Liver (tissue), 9 donors: Measurements from ENCODE around the gene POU2F2. TPM values are rescaled to one million over a fixed set of nuclear protein-coding genes. Genes with fewer than 3 reads are reported as not detected.

ENCODE experiments used
- DNase-seq: peaks from one replicate; pipeline ENCODE4 v3.0.0-alpha.2; 2017; ENCODE audit warnings: low spot score
- H3K27ac ChIP-seq, 2 donors: one replicate each; pipeline ENCODE4 v1.7.0; 2013; ENCODE audit warnings: inconsistent platforms in 2 of 2, low read length in 2 of 2, control low read depth in 1 of 2, low read depth in 1 of 2, mild to moderate bottlenecking in 1 of 2
- H3K27me3 ChIP-seq, 4 donors: one replicate each; pipeline versions ENCODE4 v1.6.1 to v1.7.0; 2013; ENCODE audit warnings: low read length in 3 of 4, inconsistent platforms in 1 of 4, mild to moderate bottlenecking in 1 of 4, moderate library complexity in 1 of 4; ENCODE audit not compliant: control insufficient read depth in 4 of 4, insufficient read depth in 4 of 4
- H3K36me3 ChIP-seq, 4 donors: one replicate each; pipeline versions ENCODE4 v1.6.1 to v1.7.0; 2013; ENCODE audit warnings: low read length in 3 of 4, mild to moderate bottlenecking in 3 of 4, low read depth in 1 of 4, moderate library complexity in 1 of 4; ENCODE audit not compliant: control insufficient read depth in 4 of 4, insufficient read depth in 3 of 4
- H3K4me1 ChIP-seq, 4 donors: one replicate each; pipeline versions ENCODE4 v1.6.1 to v1.7.0; 2013; ENCODE audit warnings: low read length in 3 of 4, mild to moderate bottlenecking in 3 of 4, moderate library complexity in 1 of 4; ENCODE audit not compliant: control insufficient read depth in 4 of 4, insufficient read depth in 4 of 4
- H3K4me3 ChIP-seq, 3 donors: one replicate each; pipeline versions ENCODE4 v1.6.1 to v1.7.0; 2013; ENCODE audit warnings: low read length in 3 of 3, control low read depth in 1 of 3, low read depth in 1 of 3, mild to moderate bottlenecking in 1 of 3
- H3K9ac ChIP-seq, 2 donors: one replicate each; pipeline ENCODE4 v1.7.0; 2013; ENCODE audit warnings: low read length in 2 of 2, mild to moderate bottlenecking in 2 of 2, moderate library complexity in 2 of 2, control low read depth in 1 of 2, low read depth in 1 of 2
- H3K9me3 ChIP-seq, 4 donors: one replicate each; pipeline versions ENCODE4 v1.6.1 to v1.7.0; 2013; ENCODE audit warnings: low read length in 3 of 4; ENCODE audit not compliant: control insufficient read depth in 4 of 4
- EGR1 ChIP-seq, 2 donors: IDR thresholded peaks; 2 replicates each; pipeline ENCODE4 v1.6.1; 2016 to 2018; ENCODE audit warnings: antibody characterized with exemption in 2 of 2, low read depth in 2 of 2
- GABPA ChIP-seq, 2 donors: IDR thresholded peaks in 1 of 2; conservative IDR thresholded peaks in 1 of 2; 2 replicates each; pipeline ENCODE4 v1.6.1; 2016; ENCODE audit warnings: antibody characterized with exemption in 2 of 2, mild to moderate bottlenecking in 1 of 2, moderate library complexity in 1 of 2
- HNF4A ChIP-seq, 2 donors: conservative IDR thresholded peaks; 2 replicates each; pipeline ENCODE4 v1.6.1; 2016; ENCODE audit warnings: antibody characterized with exemption in 2 of 2, mild to moderate bottlenecking in 2 of 2
- HNF4G ChIP-seq: IDR thresholded peaks from 2 replicates; pipeline ENCODE4 v1.6.1; 2016; ENCODE audit warnings: antibody characterized with exemption
- JUND ChIP-seq, 2 donors: IDR thresholded peaks; 2 replicates each; pipeline ENCODE4 v1.6.1; 2016; ENCODE audit warnings: antibody characterized with exemption in 2 of 2
- NR2F2 ChIP-seq: IDR thresholded peaks from 2 replicates; pipeline ENCODE4 v1.6.1; 2016; ENCODE audit warnings: antibody characterized with exemption
- RAD21 ChIP-seq, 2 donors: IDR thresholded peaks; 2 replicates each; pipeline ENCODE4 v1.6.1; 2016; ENCODE audit warnings: antibody characterized with exemption in 2 of 2, mild to moderate bottlenecking in 2 of 2
- RXRA ChIP-seq, 2 donors: IDR thresholded peaks; 2 replicates each; pipeline ENCODE4 v1.6.1; 2017 to 2018; ENCODE audit warnings: antibody characterized with exemption in 2 of 2, mild to moderate bottlenecking in 1 of 2
- YY1 ChIP-seq: IDR thresholded peaks from 2 replicates; pipeline ENCODE4 v1.6.1; 2016; ENCODE audit warnings: antibody characterized with exemption, mild to moderate bottlenecking
- WGBS: extraction: QIAGEN DNeasy Blood & Tissue Kit; methylation state at CpG from one replicate; pipeline ENCODE4 v1.1.7; 2013; 5-methylcytosine and 5-hydroxymethylcytosine counted together
- polyA plus RNA-seq, 2 donors: library from polyadenylated mRNA; stranded (reverse) in 1 of 2; unstranded in 1 of 2; fragments of 200-250 nt in 1 of 2; fragments of >200 nt in 1 of 2; fragmentation: Nextera tagmentation in 1 of 2; extraction: Ambion mirVana in 1 of 2; gene quantifications; one replicate each; pipeline versions ENCODE4 v1.2.1 to v1.2.3, GENCODE V29; 2013 to 2015
- total RNA-seq, 2 donors: library from RNA; depleted of rRNA; stranded (reverse); fragments of >200 nt; gene quantifications; one replicate each; pipeline ENCODE4 v1.2.3, GENCODE V29; 2014
- TF ChIP-seq, protein P1 (sequence below): IDR thresholded peaks from 2 replicates; pipeline ENCODE4 v1.6.1; 2016; ENCODE audit warnings: antibody characterized with exemption
- TF ChIP-seq, protein P2 (sequence below): fragments of 150-350 bp; IDR thresholded peaks from 2 replicates; pipeline ENCODE4 v1.5.1; 2017; ENCODE audit warnings: improper control_type of control experiment, low read depth, low read length; ENCODE audit not compliant: missing input control
- TF ChIP-seq, protein P3 (sequence below): IDR thresholded peaks from 2 replicates; pipeline ENCODE4 v1.6.1; 2016; ENCODE audit warnings: antibody characterized with exemption
- donor health status: healthy.
- donor health status: healthy.
- donor health status: healthy.
- donor health status: healthy.
- donor health status: healthy.

POU2F2 gene
- total and polyA plus RNA-seq, 4 donors = 0.75 to 1.2 (median 0.97) TPM

DNA sequence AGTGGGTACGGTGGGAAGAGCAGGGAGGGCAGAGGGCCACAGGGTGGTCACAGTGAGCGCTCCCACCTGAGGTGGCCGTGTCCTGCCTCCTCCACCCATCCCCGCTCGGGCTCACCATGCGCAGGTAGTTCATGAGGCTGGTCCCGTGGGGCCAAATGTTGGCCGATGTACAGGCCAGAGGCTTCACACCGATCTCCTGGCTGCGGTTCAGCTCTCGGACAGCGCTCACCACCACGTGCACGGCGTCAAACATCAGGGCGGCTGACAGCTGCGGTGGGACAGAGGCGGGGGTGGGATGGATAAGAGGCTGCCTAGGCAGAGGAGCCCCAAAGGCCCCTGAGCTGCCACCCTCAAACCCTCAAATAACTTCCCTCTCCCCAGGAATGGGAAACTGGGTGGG lies 78.0 kb downstream of the POU2F2 start (continued):
- TF ChIP-seq, protein P1, sequence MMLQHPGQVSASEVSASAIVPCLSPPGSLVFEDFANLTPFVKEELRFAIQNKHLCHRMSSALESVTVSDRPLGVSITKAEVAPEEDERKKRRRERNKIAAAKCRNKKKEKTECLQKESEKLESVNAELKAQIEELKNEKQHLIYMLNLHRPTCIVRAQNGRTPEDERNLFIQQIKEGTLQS = no peak
- TF ChIP-seq GABPA (IDR thresholded peaks at IDR 0.05 in 1 of 2, conservative IDR thresholded peaks at IDR 0.05 in 1 of 2) = no peak

DNA sequence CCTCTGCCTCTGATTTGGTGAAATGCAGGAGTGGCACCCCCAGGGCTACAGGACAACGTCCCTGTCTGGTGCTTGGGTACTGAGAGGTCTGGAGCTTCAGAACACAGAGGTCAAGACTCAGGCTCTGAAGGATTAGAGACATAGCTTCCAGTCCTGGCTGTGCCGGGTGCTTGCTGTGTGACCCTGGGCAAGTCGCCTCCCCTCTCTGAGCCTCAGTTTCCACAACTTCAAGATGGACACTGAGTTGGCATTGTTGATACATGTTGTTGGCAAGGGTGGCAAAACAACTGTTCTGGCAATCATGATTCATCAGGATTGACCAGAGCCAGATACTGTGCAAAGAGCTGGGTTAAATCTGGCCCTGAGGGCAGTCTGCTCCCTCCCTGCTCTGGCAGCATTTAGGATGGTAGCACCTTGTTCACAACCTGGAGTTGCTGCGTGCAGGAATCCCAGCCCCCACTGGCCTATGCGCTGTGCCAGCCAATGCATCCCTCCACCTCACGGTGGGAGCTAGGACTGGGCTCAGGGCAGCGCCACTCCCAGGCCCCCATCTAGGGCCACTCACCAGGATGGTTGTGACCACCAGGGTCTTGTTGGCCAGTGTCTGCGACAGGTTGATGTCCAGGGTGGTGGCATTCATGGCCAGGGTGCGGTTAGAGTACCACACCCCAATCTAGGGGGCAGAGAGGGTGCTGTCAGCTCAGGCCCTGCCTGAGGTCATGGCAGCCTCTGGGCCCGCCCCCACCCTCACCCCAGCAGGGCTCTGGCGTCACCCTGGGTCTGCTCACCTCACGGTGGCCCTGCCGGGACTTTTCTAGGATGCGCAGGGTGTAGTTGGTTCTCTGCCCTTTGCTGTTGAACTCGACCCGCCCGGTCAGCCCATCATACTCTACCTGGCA lies 79.0 kb downstream of the POU2F2 start:
- TF ChIP-seq NR2F2 = no peak
- TF ChIP-seq HNF4G = no peak
- TF ChIP-seq, protein P2, sequence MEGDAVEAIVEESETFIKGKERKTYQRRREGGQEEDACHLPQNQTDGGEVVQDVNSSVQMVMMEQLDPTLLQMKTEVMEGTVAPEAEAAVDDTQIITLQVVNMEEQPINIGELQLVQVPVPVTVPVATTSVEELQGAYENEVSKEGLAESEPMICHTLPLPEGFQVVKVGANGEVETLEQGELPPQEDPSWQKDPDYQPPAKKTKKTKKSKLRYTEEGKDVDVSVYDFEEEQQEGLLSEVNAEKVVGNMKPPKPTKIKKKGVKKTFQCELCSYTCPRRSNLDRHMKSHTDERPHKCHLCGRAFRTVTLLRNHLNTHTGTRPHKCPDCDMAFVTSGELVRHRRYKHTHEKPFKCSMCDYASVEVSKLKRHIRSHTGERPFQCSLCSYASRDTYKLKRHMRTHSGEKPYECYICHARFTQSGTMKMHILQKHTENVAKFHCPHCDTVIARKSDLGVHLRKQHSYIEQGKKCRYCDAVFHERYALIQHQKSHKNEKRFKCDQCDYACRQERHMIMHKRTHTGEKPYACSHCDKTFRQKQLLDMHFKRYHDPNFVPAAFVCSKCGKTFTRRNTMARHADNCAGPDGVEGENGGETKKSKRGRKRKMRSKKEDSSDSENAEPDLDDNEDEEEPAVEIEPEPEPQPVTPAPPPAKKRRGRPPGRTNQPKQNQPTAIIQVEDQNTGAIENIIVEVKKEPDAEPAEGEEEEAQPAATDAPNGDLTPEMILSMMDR = no peak
- no peak for TF ChIP-seq EGR1 (IDR thresholded peaks at IDR 0.05; ENCODE audit: low read depth in 2 of 2)
- TF ChIP-seq JUND (IDR thresholded peaks at IDR 0.05) = no peak
- TF ChIP-seq, protein P1 = no peak
- Histone ChIP-seq H3K9me3 (no peaks in the 10 kb centered on the region), H3K27ac (no peak overlapping the region), H3K36me3 (no peaks in the 10 kb centered on the region), H3K27me3 (no peaks in the 10 kb centered on the region), H3K9ac (no peak overlapping the region), H3K4me1 (peaks cover 0 to 7% (median 2%) of the 10 kb centered on the region in 4 donors), H3K4me3 (no peak overlapping the region)
- WGBS = 89% methylated on average over 17 of the region's 17 CpGs
- DNase-seq = no peak

DNA sequence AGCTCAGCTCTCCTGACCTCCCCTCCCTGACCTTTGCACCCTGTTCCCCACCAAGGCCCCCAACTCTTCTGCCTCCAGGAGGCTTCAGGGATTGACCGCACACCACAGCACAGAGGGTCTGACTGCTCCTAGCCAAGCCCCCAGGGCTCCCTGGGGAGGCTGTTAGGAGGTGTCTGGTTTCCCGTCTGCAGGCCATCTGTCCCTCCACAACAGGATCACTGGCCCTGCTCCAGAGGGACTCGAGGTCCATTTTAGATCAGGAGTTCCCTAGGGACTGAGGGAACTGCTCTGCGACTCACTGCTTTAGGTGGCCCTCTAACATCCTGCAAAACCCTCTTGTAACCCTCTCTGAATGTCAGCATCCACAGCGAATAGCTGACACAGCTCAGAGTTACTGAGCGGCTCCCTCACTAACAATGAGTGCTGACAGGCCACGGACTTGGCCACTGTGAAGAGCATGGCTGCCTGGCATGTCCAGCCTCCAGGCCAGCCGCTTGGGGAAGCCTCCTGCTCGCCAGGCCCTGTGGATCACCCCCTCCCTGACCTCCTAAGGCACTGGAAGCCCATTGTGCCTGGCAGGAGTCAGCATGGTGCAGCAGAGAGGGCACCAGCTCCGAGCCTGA lies 79.9 kb downstream of the POU2F2 start:
- Histone ChIP-seq H3K9me3 (no peaks in the 10 kb centered on the region), H3K27ac (no peak overlapping the region), H3K9ac (no peak overlapping the region), H3K36me3 (no peaks in the 10 kb centered on the region), H3K27me3 (no peaks in the 10 kb centered on the region), H3K4me1 (peaks cover 0 to 7% (median 2%) of the 10 kb centered on the region in 4 donors), H3K4me3 (no peak overlapping the region)
- WGBS = 74% methylated on average over 10 of the region's 10 CpGs
- TF ChIP-seq, protein P2 = no peak
- TF ChIP-seq HNF4G (no peak), EGR1 (IDR thresholded peaks at IDR 0.05; ENCODE audit: low read depth in 2 of 2) (no peak), RAD21 (IDR thresholded peaks at IDR 0.05) (no peak), HNF4A (conservative IDR thresholded peaks at IDR 0.05) (no peak), YY1 (no peak), RXRA (IDR thresholded peaks at IDR 0.05) (no peak)
- TF ChIP-seq, protein P3, sequence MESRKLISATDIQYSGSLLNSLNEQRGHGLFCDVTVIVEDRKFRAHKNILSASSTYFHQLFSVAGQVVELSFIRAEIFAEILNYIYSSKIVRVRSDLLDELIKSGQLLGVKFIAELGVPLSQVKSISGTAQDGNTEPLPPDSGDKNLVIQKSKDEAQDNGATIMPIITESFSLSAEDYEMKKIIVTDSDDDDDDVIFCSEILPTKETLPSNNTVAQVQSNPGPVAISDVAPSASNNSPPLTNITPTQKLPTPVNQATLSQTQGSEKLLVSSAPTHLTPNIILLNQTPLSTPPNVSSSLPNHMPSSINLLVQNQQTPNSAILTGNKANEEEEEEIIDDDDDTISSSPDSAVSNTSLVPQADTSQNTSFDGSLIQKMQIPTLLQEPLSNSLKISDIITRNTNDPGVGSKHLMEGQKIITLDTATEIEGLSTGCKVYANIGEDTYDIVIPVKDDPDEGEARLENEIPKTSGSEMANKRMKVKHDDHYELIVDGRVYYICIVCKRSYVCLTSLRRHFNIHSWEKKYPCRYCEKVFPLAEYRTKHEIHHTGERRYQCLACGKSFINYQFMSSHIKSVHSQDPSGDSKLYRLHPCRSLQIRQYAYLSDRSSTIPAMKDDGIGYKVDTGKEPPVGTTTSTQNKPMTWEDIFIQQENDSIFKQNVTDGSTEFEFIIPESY = no peak
- no peak for DNase-seq
